Neural crest cell (in vitro differentiated cells): ENCODE results near the gene DCANP1. TPM values are rescaled to one million over a fixed set of nuclear protein-coding genes. Genes with fewer than 3 reads are reported as not detected.

Experiments used
- DNase-seq: peaks from one replicate; pipeline ENCODE4 v3.0.0; 2021; ENCODE audit warnings: low read depth, mixed read lengths, low spot score
- H3K27ac Mint-ChIP-seq: one replicate; pipeline ENCODE4 v1.8.0; 2021; ENCODE audit warnings: mild to moderate bottlenecking, mixed read lengths; ENCODE audit not compliant: unreplicated experiment
- H3K27me3 Mint-ChIP-seq: 2 replicates; pipeline ENCODE4 v1.8.0; 2021; ENCODE audit warnings: low read depth, mild to moderate bottlenecking, mixed read lengths
- H3K36me3 Mint-ChIP-seq: 2 replicates; pipeline ENCODE4 v1.8.0; 2021; ENCODE audit warnings: low read depth, mild to moderate bottlenecking, mixed read lengths
- H3K4me1 Mint-ChIP-seq: 2 replicates; pipeline ENCODE4 v1.8.0; 2021; ENCODE audit warnings: mixed read lengths
- H3K4me3 Mint-ChIP-seq: one replicate; pipeline ENCODE4 v1.8.0; 2021; ENCODE audit warnings: mild to moderate bottlenecking, mixed read lengths
- H3K9me3 Mint-ChIP-seq: 2 replicates; pipeline ENCODE4 v1.8.0; 2021; ENCODE audit warnings: mixed read lengths
- CTCF ChIP-seq: fragments of 200-600 bp; sonication (generic); conservative IDR thresholded peaks from 2 replicates; pipeline ENCODE4 v1.5.0; 2021; ENCODE audit warnings: antibody characterized with exemption, mild to moderate bottlenecking
- total RNA-seq: library from RNA; stranded (reverse); gene quantifications from 2 replicates; pipeline ENCODE4 v1.2.1, GENCODE V29; 2021

Gene DCANP1
- total RNA-seq, 1 donor from 2014 or later, result not detected

- Mint-ChIP-seq H3K4me1 (peaks cover 4% of the 10 kb centered on the region), H3K36me3 (no peaks in the 10 kb centered on the region), H3K27ac (no peak overlapping the region), H3K9me3 (no peaks in the 10 kb centered on the region), H3K27me3 (peaks cover 82% of the 10 kb centered on the region), H3K4me3 (no peak overlapping the region)
- DNase-seq, result no peak
- TF ChIP-seq CTCF, result no peak
Measured at GRCh38 chr5:135458356-135458755, 11.2 kb upstream of the DCANP1 start.

- H3K9me3 Mint-ChIP-seq, result no peaks in the 10 kb centered on the region
- peak; percentile 86 for TF ChIP-seq CTCF
- H3K4me3 Mint-ChIP-seq, result no peak overlapping the region
- H3K27me3 Mint-ChIP-seq, result peaks cover 79% of the 10 kb centered on the region
- H3K4me1 Mint-ChIP-seq, result peaks cover 3% of the 10 kb centered on the region
- no peaks in the 10 kb centered on the region for H3K36me3 Mint-ChIP-seq
- DNase-seq, result peak; percentile 68
- H3K27ac Mint-ChIP-seq, result no peak overlapping the region
Measured at GRCh38 chr5:135457424-135458071, 10.4 kb upstream of the DCANP1 start.

- Mint-ChIP-seq H3K9me3 (no peaks in the 10 kb centered on the region), H3K27me3 (peaks cover 71% of the 10 kb centered on the region), H3K4me3 (no peak overlapping the region), H3K4me1 (no peaks in the 10 kb centered on the region), H3K36me3 (no peaks in the 10 kb centered on the region), H3K27ac (no peak overlapping the region)
- DNase-seq, result no peak
- no peak for TF ChIP-seq CTCF
Measured at GRCh38 chr5:135456238-135457099, 9.3 kb upstream of the DCANP1 start.

GRCh38 chr5:135455876-135456237, 8.7 kb upstream of the DCANP1 start:
- Mint-ChIP-seq H3K9me3 (no peaks in the 10 kb centered on the region), H3K4me1 (peaks cover 2% of the 10 kb centered on the region), H3K4me3 (no peak overlapping the region), H3K36me3 (no peaks in the 10 kb centered on the region), H3K27me3 (peaks cover 65% of the 10 kb centered on the region), H3K27ac (no peak overlapping the region)
- no peak for TF ChIP-seq CTCF
- DNase-seq, result no peak

- peaks cover 56% of the 10 kb centered on the region for H3K27me3 Mint-ChIP-seq
- peaks cover 11% of the 10 kb centered on the region for H3K4me1 Mint-ChIP-seq
- H3K27ac Mint-ChIP-seq, result no peak overlapping the region
- no peak overlapping the region for H3K4me3 Mint-ChIP-seq
- no peak for TF ChIP-seq CTCF
- no peaks in the 10 kb centered on the region for H3K9me3 Mint-ChIP-seq
- DNase-seq, result no peak
- no peaks in the 10 kb centered on the region for H3K36me3 Mint-ChIP-seq
Measured at GRCh38 chr5:135454946-135455345, 7.8 kb upstream of the DCANP1 start.
